Lung (tissue), 12 donors: ENCODE measurements around the gene DPYSL3. TPM values are rescaled to one million over a fixed set of nuclear protein-coding genes. Genes with fewer than 3 reads are reported as not detected.

Experiments used
- ATAC-seq: fragments of 200-7000 bp; cut with Tn5 transposase; one replicate; pipeline ENCODE4 v1.9.1; 2020; ENCODE audit warnings: moderate number of reproducible peaks; ENCODE audit not compliant: insufficient read depth, low FRiP score
- DNase-seq, 3 donors: peaks; one replicate each; pipeline ENCODE4 v3.0.0-alpha.2; 2013 to 2017
- H3K27ac ChIP-seq, 2 donors: one replicate each; pipeline ENCODE4 v1.5.1; 2013; ENCODE audit warnings: mild to moderate bottlenecking in 2 of 2, moderate library complexity in 2 of 2, control low read depth in 1 of 2, inconsistent platforms in 1 of 2, low read depth in 1 of 2, low read length in 1 of 2
- H3K27me3 ChIP-seq, 3 donors: one replicate each; pipeline ENCODE4 v1.5.1; 2013; ENCODE audit warnings: low read length in 2 of 3; ENCODE audit not compliant: control insufficient read depth in 3 of 3, insufficient read depth in 3 of 3
- H3K36me3 ChIP-seq, 4 donors: one replicate each; pipeline ENCODE4 v1.5.1; 2013; ENCODE audit warnings: low read length in 4 of 4, mild to moderate bottlenecking in 1 of 4, moderate library complexity in 1 of 4; ENCODE audit not compliant: control insufficient read depth in 4 of 4, insufficient read depth in 4 of 4
- H3K4me1 ChIP-seq, 5 donors: one replicate each; pipeline ENCODE4 v1.5.1; 2013; ENCODE audit warnings: low read length in 5 of 5, mild to moderate bottlenecking in 2 of 5, moderate library complexity in 1 of 5; ENCODE audit not compliant: control insufficient read depth in 5 of 5, insufficient read depth in 5 of 5
- H3K4me3 ChIP-seq: one replicate; pipeline ENCODE4 v1.5.1; 2013; ENCODE audit warnings: mild to moderate bottlenecking, control low read depth, moderate library complexity
- H3K9ac ChIP-seq, 2 donors: one replicate each; pipeline ENCODE4 v1.5.1; 2013; ENCODE audit warnings: low read length in 2 of 2, control low read depth in 1 of 2; ENCODE audit not compliant: insufficient read depth in 1 of 2
- H3K9me3 ChIP-seq, 4 donors: one replicate each; pipeline ENCODE4 v1.5.1; 2013; ENCODE audit warnings: low read length in 3 of 4, mild to moderate bottlenecking in 1 of 4, moderate library complexity in 1 of 4; ENCODE audit not compliant: control insufficient read depth in 4 of 4, insufficient read depth in 3 of 4
- CTCF ChIP-seq: IDR thresholded peaks from 2 replicates; pipeline ENCODE4 v1.5.1; 2012; ENCODE audit warnings: mild to moderate bottlenecking; ENCODE audit errors: control extremely low read depth, extremely low read depth
- WGBS, 2 donors: extraction: QIAGEN DNeasy Blood & Tissue Kit; methylation state at CpG; one replicate each; pipeline ENCODE4 v1.1.7; 2013; 5-methylcytosine and 5-hydroxymethylcytosine counted together
- polyA plus RNA-seq, 2 donors: library from polyadenylated mRNA; stranded (reverse); fragments of 200-250 nt; gene quantifications; one replicate each; pipeline ENCODE4 v1.2.1, GENCODE V29; 2013
- total RNA-seq, 2 donors: library from RNA; depleted of rRNA in 1 of 2; stranded (reverse); fragments of >200 nt in 1 of 2; gene quantifications; one replicate each; pipeline ENCODE4 v1.2.1, GENCODE V29; 2014 to 2021
- donor health status: control.
- donor health status: control.
- donor health status: Bipolar disorder and iron deficiency.
- donor health status: healthy.
- donor health status: DM: yes; HTN: yes; CAD: no.

DPYSL3 gene
- total and polyA plus RNA-seq, 4 donors = 13.8 to 112 (median 43.7) TPM

GRCh38 chr5:147359101-147359500 is 150.8 kb downstream of the DPYSL3 start:
- Histone ChIP-seq H3K4me1 (peaks cover 0 to 4% (median 0%) of the 10 kb centered on the region in 5 donors), H3K27me3 (no peaks in the 10 kb centered on the region), H3K27ac (no peak overlapping the region), H3K36me3 (no peaks in the 10 kb centered on the region), H3K9me3 (no peaks in the 10 kb centered on the region), H3K9ac (no peak overlapping the region), H3K4me3 (no peak overlapping the region)
- DNase-seq (no peak), ATAC-seq (no peak)
- 63 to 74% methylated on average over 1 of the region's 1 CpG for WGBS, 2 donors
- no peak for TF ChIP-seq CTCF

- 60 to 72% methylated on average over 2 of the region's 2 CpGs for whole genome bisulfite sequencing, 2 donors
- DNase-seq (peak in 2 of 3 donors; percentile 44 to 74), ATAC-seq (no peak)
- TF ChIP-seq CTCF = no peak
- no peaks in the 10 kb centered on the region for H3K36me3 ChIP-seq
- H3K9ac ChIP-seq = no peak overlapping the region
- no peak overlapping the region for H3K4me3 ChIP-seq
- H3K27ac ChIP-seq = no peak overlapping the region
- peaks cover 0 to 4% (median 0%) of the 10 kb centered on the region in 5 donors for H3K4me1 ChIP-seq
- H3K27me3 ChIP-seq = no peaks in the 10 kb centered on the region
- H3K9me3 ChIP-seq = no peaks in the 10 kb centered on the region
Measured at GRCh38 chr5:147349241-147349640, 160.6 kb downstream of the DPYSL3 start.

GRCh38 chr5:147348451-147348850 is 161.4 kb downstream of the DPYSL3 start:
- no peak for ATAC-seq
- Histone ChIP-seq H3K9me3 (no peaks in the 10 kb centered on the region), H3K4me3 (no peak overlapping the region), H3K27me3 (no peaks in the 10 kb centered on the region), H3K27ac (no peak overlapping the region), H3K4me1 (peaks cover 0 to 4% (median 0%) of the 10 kb centered on the region in 5 donors), H3K36me3 (no peaks in the 10 kb centered on the region), H3K9ac (no peak overlapping the region)
- no peak for DNase-seq
- no peak for TF ChIP-seq CTCF
- WGBS, 2 donors = 94 to 98% methylated on average over 5 of the region's 5 CpGs

GRCh38 chr5:147348046-147348445 is 161.8 kb downstream of the DPYSL3 start:
- H3K27me3 ChIP-seq = no peaks in the 10 kb centered on the region
- no peak overlapping the region for H3K9ac ChIP-seq
- ATAC-seq = peak; percentile 47
- H3K27ac ChIP-seq = no peak overlapping the region
- H3K4me3 ChIP-seq = no peak overlapping the region
- WGBS, 2 donors = 84 to 94% methylated on average over 2 of the region's 2 CpGs
- DNase-seq = no peak
- H3K4me1 ChIP-seq = peaks cover 0 to 4% (median 0%) of the 10 kb centered on the region in 5 donors
- H3K9me3 ChIP-seq = no peaks in the 10 kb centered on the region
- no peaks in the 10 kb centered on the region for H3K36me3 ChIP-seq
- TF ChIP-seq CTCF = no peak
